Fibroblast of lung (primary cell): ENCODE results near the gene OPTC.

Source experiments
- CTCF ChIP-seq, 2 donors: IDR thresholded peaks in 1 of 2; conservative IDR thresholded peaks in 1 of 2; 1 replicate in 1 of 2; 2 replicates in 1 of 2; pipeline ENCODE4 v1.5.1; 2011 to 2012; ENCODE audit warnings: low read length in 2 of 2, control low read depth in 1 of 2, inconsistent platforms in 1 of 2, low read depth in 1 of 2, mild to moderate bottlenecking in 1 of 2
- EZH2 ChIP-seq: IDR thresholded peaks from 2 replicates; pipeline ENCODE4 v1.5.1; 2012; ENCODE audit warnings: low read length, control low read depth, mild to moderate bottlenecking; ENCODE audit errors: missing control alignments

- no peak for TF ChIP-seq CTCF (conservative IDR thresholded peaks at IDR 0.05 in 1 of 2, IDR thresholded peaks at IDR 0.05 in 1 of 2; ENCODE audit: low read depth in 1 of 2, low read length in 2 of 2)
- TF ChIP-seq EZH2 = no peak
These were observed 3.4 kb downstream of the OPTC start for GRCh38 chr1:203497269-203497777.
